ENCODE results near the gene ZSCAN23. TPM values are rescaled to one million over a fixed set of nuclear protein-coding genes. Genes with fewer than 3 reads are reported as not detected.

Gene ZSCAN23
- total and polyA plus RNA-seq, 2 of the 8 experiments (the other 6 are each of a cell fraction or from before 2014, with no cell fraction given): 0.74 to 5.3 TPM

GRCh38 chr6:28390688-28391087 lies 52.6 kb downstream of the ZSCAN23 start:
- TF ChIP-seq CBX5 (IDR thresholded peaks at IDR 0.05; ENCODE audit: low read depth, low read length) (no peak), KDM1A (IDR thresholded peaks at IDR 0.05; ENCODE audit: borderline replicate concordance, low read length) (no peak), HDAC2 (IDR thresholded peaks at IDR 0.05; ENCODE audit: borderline replicate concordance in 1 of 2, low read depth in 2 of 2, low read length in 2 of 2) (no peak), SIRT6 (IDR thresholded peaks at IDR 0.05; ENCODE audit: low read length) (no peak), MAX (IDR thresholded peaks at IDR 0.05) (no peak), SP1 (IDR thresholded peaks at IDR 0.05; ENCODE audit: low read depth, low read length) (no peak), RXRA (IDR thresholded peaks at IDR 0.05; ENCODE audit: insufficient read depth, low read depth, low read length) (no peak), RAD21 (IDR thresholded peaks at IDR 0.05 in 1 of 2, conservative IDR thresholded peaks at IDR 0.05 in 1 of 2; ENCODE audit: low read depth in 2 of 2, low read length in 2 of 2) (no peak)
- Histone ChIP-seq H4K8ac (ENCODE audit: extremely low read depth, insufficient read depth, low read length) (no peak overlapping the region), H3K4me1 (replicated peaks in 1 of 4; ENCODE audit: control insufficient read depth in 3 of 4, insufficient read depth in 4 of 4, low read length in 3 of 4) (no peaks in the 10 kb centered on the region), H3K14ac (ENCODE audit: insufficient read length) (no peak overlapping the region), H3K4me3 (ENCODE audit: extremely low read depth in 1 of 4, insufficient read depth in 2 of 4, low read depth in 3 of 4, low read length in 4 of 4) (no peak overlapping the region), H3K79me2 (ENCODE audit: control insufficient read depth in 1 of 2, insufficient read depth in 2 of 2, low read length in 2 of 2) (peaks cover 0 to 24% of the 10 kb centered on the region in 2 experiments; a peak in 2 of 4 replicates), H4K20me1 (replicated peaks in 1 of 2; ENCODE audit: control insufficient read depth in 1 of 2, insufficient read depth in 2 of 2, low read length in 2 of 2) (peaks cover 10 to 13% of the 10 kb centered on the region in 2 experiments), H2BK5ac (ENCODE audit: low read depth, low read length) (no peak overlapping the region), H2BK12ac (ENCODE audit: low read depth, low read length) (no peak overlapping the region), H2BK120ac (replicated peaks; ENCODE audit: low read depth, low read length) (no peak overlapping the region), H3K36me3 (ENCODE audit: control insufficient read depth in 2 of 4, insufficient read depth in 4 of 4, low read length in 3 of 4) (peaks cover 11 to 60% (median 48%) of the 10 kb centered on the region in 4 experiments), H3K18ac (ENCODE audit: extremely low read depth, low read length) (no peak overlapping the region), H2AK5ac (ENCODE audit: low read depth, low read length) (no peak overlapping the region), H3K23ac (ENCODE audit: insufficient read length) (no peak overlapping the region), H2AFZ (ENCODE audit: low read length) (no peak overlapping the region), H3K27ac (ENCODE audit: low read depth, low read length) (no peak overlapping the region), H4K5ac (ENCODE audit: insufficient read length, low read depth, low read length) (no peak overlapping the region), H3K27me3 (replicated peaks in 1 of 4; ENCODE audit: control insufficient read depth in 3 of 4, extremely low read depth in 1 of 4, insufficient read depth in 3 of 4, low read length in 3 of 4) (no peaks in the 10 kb centered on the region), H3K79me1 (ENCODE audit: low read depth, low read length) (no peaks in the 10 kb centered on the region; the same call in 1 of the 2 replicates), H3K56ac (replicated peaks; ENCODE audit: insufficient read length, low read depth, low read length) (no peak overlapping the region), H3K23me2 (ENCODE audit: low read depth, low read length) (no peaks in the 10 kb centered on the region), H2BK15ac (ENCODE audit: low read length) (no peak overlapping the region), H3K9ac (replicated peaks in 1 of 4; ENCODE audit: extremely low read depth in 1 of 4, low read depth in 3 of 4, low read length in 3 of 4) (no peak overlapping the region), H4K91ac (replicated peaks; ENCODE audit: insufficient read length, low read length) (no peak overlapping the region), H3K4ac (replicated peaks; ENCODE audit: insufficient read length, low read depth, low read length) (no peak overlapping the region), H3K4me2 (ENCODE audit: insufficient read depth in 1 of 2, low read depth in 2 of 2, low read length in 2 of 2) (no peak overlapping the region), H2BK20ac (ENCODE audit: low read length) (no peak overlapping the region), H3K9me3 (ENCODE audit: insufficient read depth in 2 of 2, low read depth in 1 of 2, low read length in 1 of 2) (no peaks in the 10 kb centered on the region)
- ChIA-PET CTCF (ENCODE audit: partially characterized antibody) (interaction anchor here (1.6 kb wide), 1 partner anchor 8 kb away, joined by 4 read pairs; no protein-coding TSS in a partner anchor), POLR2A (ENCODE audit: partially characterized antibody) (interaction anchor here (0.8 to 2.5 kb wide), 3 partner anchors 8 to 52 kb away, joined by 3 to 16 read pairs (median 3); partner anchors contain the start of genes ZSCAN12 and ZSCAN23)
- no peak for FAIRE-seq
- 94% methylated on average over 8 of the region's 8 CpGs; no CpG with 5 or more reads in 1 of the 2 experiments for WGBS, 2 experiments (ENCODE audit: extremely low coverage in 1 of 2, insufficient coverage in 1 of 2, insufficient read length in 1 of 2, insufficient replicate concordance in 2 of 2, low coverage in 1 of 2, low lambda C conversion rate in 2 of 2, missing lambda C conversion rate in 1 of 2)
- no peak for DNase-seq (ENCODE audit: low read depth in 1 of 2, low spot score in 2 of 2)

Data from H1 (cell line).